ENCODE measurements around the gene RUNDC1. TPM values are rescaled to one million over a fixed set of nuclear protein-coding genes. Genes with fewer than 3 reads are reported as not detected.
A peak's percentile ranks its signal among the peaks of the same experiment; 100 is the strongest.

RUNDC1 gene
- total RNA-seq, 4 donors from 2014 or later, result 12.6 to 16.0 (median 13.0) TPM

- TF ChIP-seq POLR2A (IDR thresholded peaks at IDR 0.05), result no peak
- no peak for TF ChIP-seq CTCF (IDR thresholded peaks at IDR 0.05)
- intact Hi-C loops (cut with DNase I; ENCODE audit: low total_unique reads), result no loop called here
- DNase-seq (ENCODE audit: low spot score in 2 of 2), result peak in 1 of 2 donors; percentile 89
These were observed 35.2 kb downstream of the RUNDC1 start for GRCh38 chr17:43015579-43015978.

GRCh38 chr17:43016216-43016615 lies 35.9 kb downstream of the RUNDC1 start:
- intact Hi-C loops (cut with DNase I; ENCODE audit: low total_unique reads), result no loop called here
- H3K4me3 ChIP-seq (ENCODE audit: low read depth, poor library complexity, severe bottlenecking), result no peak overlapping the region
- WGBS, 2 donors, result 90 to 91% methylated on average over 4 to 6 of the region's 7 CpGs
- no peak for DNase-seq (ENCODE audit: low spot score in 2 of 2)
- TF ChIP-seq CTCF (IDR thresholded peaks at IDR 0.05) (no peak), POLR2A (IDR thresholded peaks at IDR 0.05) (no peak)

More at GRCh38 chr17:43015579-43015978, 35.2 kb downstream of the RUNDC1 start:
- WGBS, 2 donors, result 46 to 56% methylated on average over 9 of the region's 9 CpGs
- H3K4me3 ChIP-seq (ENCODE audit: low read depth, poor library complexity, severe bottlenecking), result no peak overlapping the region

- H3K4me3 ChIP-seq (ENCODE audit: low read depth, poor library complexity, severe bottlenecking), result no peak overlapping the region
- 72 to 73% methylated on average over 19 of the region's 19 CpGs for WGBS, 2 donors
- TF ChIP-seq POLR2A (IDR thresholded peaks at IDR 0.05) (no peak), CTCF (IDR thresholded peaks at IDR 0.05) (no peak)
- DNase-seq (ENCODE audit: low spot score in 2 of 2), result no peak
- intact Hi-C loops (cut with DNase I; ENCODE audit: low total_unique reads), result no loop called here
These were observed 37.9 kb downstream of the RUNDC1 start for GRCh38 chr17:43018008-43018853.

- intact Hi-C loops (cut with DNase I; ENCODE audit: low total_unique reads), result no loop called here
- no peak overlapping the region for H3K4me3 ChIP-seq (ENCODE audit: low read depth, poor library complexity, severe bottlenecking)
- no peak for DNase-seq (ENCODE audit: low spot score in 2 of 2)
- no peak for TF ChIP-seq POLR2A (IDR thresholded peaks at IDR 0.05)
- TF ChIP-seq CTCF (IDR thresholded peaks at IDR 0.05), result no peak
- WGBS, 2 donors, result 39 to 41% methylated on average over 4 of the region's 4 CpGs
These were observed 38.6 kb downstream of the RUNDC1 start for GRCh38 chr17:43018932-43019331.

- WGBS, 2 donors, result 21 to 28% methylated on average over 7 of the region's 7 CpGs
- no peak for DNase-seq (ENCODE audit: low spot score in 2 of 2)
- no peak for TF ChIP-seq POLR2A (IDR thresholded peaks at IDR 0.05)
- H3K4me3 ChIP-seq (ENCODE audit: low read depth, poor library complexity, severe bottlenecking), result no peak overlapping the region
- intact Hi-C loops (cut with DNase I; ENCODE audit: low total_unique reads), result no loop called here
These were observed 39.1 kb downstream of the RUNDC1 start for GRCh38 chr17:43019418-43019817.

GRCh38 chr17:43020030-43020621 lies 39.8 kb downstream of the RUNDC1 start:
- TF ChIP-seq POLR2A (IDR thresholded peaks at IDR 0.05) (no peak), CTCF (IDR thresholded peaks at IDR 0.05) (no peak)
- no peak for DNase-seq (ENCODE audit: low spot score in 2 of 2)
- intact Hi-C loops (cut with DNase I; ENCODE audit: low total_unique reads), result loop anchor here (10.0 kb wide), 1 partner anchor 295 kb away; no protein-coding TSS in a partner anchor
- H3K4me3 ChIP-seq (ENCODE audit: low read depth, poor library complexity, severe bottlenecking), result no peak overlapping the region
- WGBS, 2 donors, result 51 to 62% methylated on average over 6 of the region's 6 CpGs

All from lower leg skin (tissue), 4 donors.